Ovary (tissue), 9 donors: ENCODE results near the gene VTA1. TPM values are rescaled to one million over a fixed set of nuclear protein-coding genes. Genes with fewer than 3 reads are reported as not detected.

ENCODE experiments used
- DNase-seq, 5 donors: peaks; one replicate each; pipeline ENCODE4 v3.0.0-alpha.2; 2019 to 2020
- H3K27ac ChIP-seq, 2 donors: fragments of 200-600 bp; one replicate each; pipeline versions ENCODE4 v1.5.1 to v1.8.0; 2019 to 2022
- H3K27me3 ChIP-seq: fragments of 200-600 bp; one replicate; pipeline ENCODE4 v1.8.0; 2022
- H3K36me3 ChIP-seq: fragments of 200-600 bp; sonication (generic); one replicate; pipeline ENCODE4 v1.5.1; 2019
- H3K4me1 ChIP-seq: one replicate; pipeline ENCODE4 v1.8.1; 2013; ENCODE audit warnings: mild to moderate bottlenecking, moderate library complexity; ENCODE audit not compliant: insufficient read depth
- H3K4me3 ChIP-seq: fragments of 200-600 bp; sonication (generic); one replicate; pipeline ENCODE4 v1.5.1; 2017
- H3K9me3 ChIP-seq, 2 donors: fragments of 200-600 bp in 1 of 2; sonication (generic) in 1 of 2; one replicate each; pipeline versions ENCODE4 v1.5.1 to v1.8.1; 2013 to 2019; ENCODE audit warnings: mild to moderate bottlenecking in 1 of 2, moderate library complexity in 1 of 2
- CTCF ChIP-seq, 3 donors: fragments of 450-650 bp in 2 of 3; fragments of 200-600 bp in 1 of 3; IDR thresholded peaks; one replicate each; pipeline versions ENCODE4 v1.5.1 to v1.8.0; 2016 to 2022; ENCODE audit warnings: antibody characterized with exemption in 3 of 3, mild to moderate bottlenecking in 1 of 3
- EP300 ChIP-seq: sonication (generic); formaldehyde crosslinking; IDR thresholded peaks from one replicate; pipeline ENCODE4 v1.6.1; 2017; ENCODE audit warnings: antibody characterized with exemption
- POLR2A ChIP-seq: fragments of 450-650 bp; IDR thresholded peaks from one replicate; pipeline ENCODE4 v1.6.1; 2017; ENCODE audit warnings: antibody characterized with exemption, mild to moderate bottlenecking, moderate library complexity
- WGBS, 3 donors: extraction: QIAGEN DNeasy Blood & Tissue Kit in 1 of 3; methylation state at CpG; one replicate each; pipeline versions ENCODE4 v1.1.5 to v1.1.7; 2013 to 2017; 5-methylcytosine and 5-hydroxymethylcytosine counted together
- intact Hi-C, 4 donors: fragments of 100-400 bp; cut with DNase I; formaldehyde crosslinking; loops; one replicate each; pipeline versions ENCODE4 v1.11.0 to v1.15.1; 2022 to 2023
- polyA plus RNA-seq, 2 donors: library from polyadenylated mRNA; stranded (reverse); fragments of 200-250 nt in 1 of 2; fragments of 350-450 nt in 1 of 2; fragmentation: Illumina TruSeq in 1 of 2; extraction: RNeasy Lipid Tissue Mini Kit (QIAGEN cat#74804) in 1 of 2; gene quantifications; one replicate each; pipeline ENCODE4 v1.2.3, GENCODE V29; 2013 to 2014
- total RNA-seq, 7 donors: library from RNA; depleted of rRNA in 2 of 7; stranded (reverse); fragments of >200 nt in 2 of 7; fragmentation: NEBNext Ultra II Directional in 3 of 7; extraction: Animal tissue kit (Norgen Biotek cat#: 25700) in 3 of 7; gene quantifications; one replicate each; pipeline versions ENCODE4 v1.1.0 to v1.2.4, GENCODE V29; 2016 to 2023
- donor health status: DM: no; HTN: no; CAD: no; lungs with moderate emphysema.
- donor health status: DM: no; HTN: no; CAD: no.
- donor health status: Bipolar disorder and iron deficiency.
- donor health status: DM: yes; HTN: yes; CAD: no.
- donor health status: DM: no; HTN: no; CAD: no.
- donor health status: DM: yes; HTN: yes; CAD: no.

Gene VTA1
- total and polyA plus RNA-seq, 9 donors: 17.6 to 36.9 (median 24.5) TPM

DNA sequence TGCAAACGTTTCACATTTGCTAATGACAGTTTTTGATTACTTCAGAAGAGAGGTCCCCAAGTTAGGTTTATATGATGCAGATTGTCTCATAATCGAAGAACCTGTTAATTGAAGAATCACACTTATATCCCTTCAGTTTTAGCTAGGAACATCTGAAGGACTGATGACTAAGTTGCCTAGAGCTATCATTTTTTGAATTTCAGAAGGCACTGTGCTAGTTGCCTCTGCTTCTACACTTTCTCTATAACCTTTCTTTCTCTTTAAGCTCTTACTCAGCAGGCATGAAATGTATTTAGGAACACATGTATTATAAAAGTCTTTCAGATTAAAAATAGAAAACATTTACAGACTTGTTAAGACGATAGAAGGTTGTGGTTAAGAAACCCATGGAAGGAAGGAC lies 28.7 kb upstream of the VTA1 start:
- intact Hi-C loops: no loop called here
- Histone ChIP-seq H3K9me3 (no peaks in the 10 kb centered on the region), H3K4me1 (no peaks in the 10 kb centered on the region), H3K27me3 (no peaks in the 10 kb centered on the region), H3K36me3 (no peaks in the 10 kb centered on the region), H3K27ac (no peak overlapping the region), H3K4me3 (no peak overlapping the region)
- TF ChIP-seq EP300 (no peak), CTCF (IDR thresholded peaks at IDR 0.05) (no peak), POLR2A (no peak)
- no peak for DNase-seq
- 54 to 71% (median 67%) methylated on average over 3 of the region's 3 CpGs for WGBS, 3 donors

DNA sequence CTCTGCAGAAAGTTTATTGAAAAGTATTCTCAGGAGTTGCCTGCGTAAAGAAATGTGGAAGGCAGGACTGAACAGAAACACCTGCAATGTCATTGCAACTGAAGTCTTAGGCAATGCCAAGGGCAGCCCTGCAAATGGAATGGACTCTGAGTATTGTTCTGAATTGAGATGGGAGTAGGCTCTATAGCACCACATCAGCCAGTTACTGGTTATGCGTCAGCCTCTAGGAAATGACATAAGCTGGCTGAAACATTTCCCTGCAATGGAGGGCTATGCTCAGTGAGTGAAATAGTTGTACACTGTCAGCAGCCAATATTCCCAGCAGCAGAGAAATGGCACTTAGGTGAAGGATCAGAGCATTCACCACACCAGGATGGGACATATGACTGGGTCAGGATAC lies 28.1 kb upstream of the VTA1 start:
- H3K9me3 ChIP-seq: no peaks in the 10 kb centered on the region
- no peaks in the 10 kb centered on the region for H3K4me1 ChIP-seq
- no peak overlapping the region for H3K4me3 ChIP-seq
- no peak overlapping the region for H3K27ac ChIP-seq
- no peak for DNase-seq
- 84 to 95% (median 88%) methylated on average over 2 of the region's 2 CpGs for WGBS, 3 donors
- no peaks in the 10 kb centered on the region for H3K36me3 ChIP-seq
- H3K27me3 ChIP-seq: no peaks in the 10 kb centered on the region
- intact Hi-C loops: no loop called here
- TF ChIP-seq EP300: no peak
- no peak for TF ChIP-seq CTCF (IDR thresholded peaks at IDR 0.05)

GRCh38 chr6:142121342-142121741 lies 25.7 kb upstream of the VTA1 start:
- Histone ChIP-seq H3K27ac (no peak overlapping the region), H3K4me1 (no peaks in the 10 kb centered on the region), H3K27me3 (no peaks in the 10 kb centered on the region), H3K36me3 (no peaks in the 10 kb centered on the region), H3K9me3 (no peaks in the 10 kb centered on the region), H3K4me3 (no peak overlapping the region)
- DNase-seq: no peak
- intact Hi-C loops: no loop called here
- no peak for TF ChIP-seq CTCF (IDR thresholded peaks at IDR 0.05)
- no peak for TF ChIP-seq EP300
- TF ChIP-seq POLR2A: no peak
- WGBS, 3 donors: 75 to 82% (median 75%) methylated on average over 3 of the region's 3 CpGs

DNA sequence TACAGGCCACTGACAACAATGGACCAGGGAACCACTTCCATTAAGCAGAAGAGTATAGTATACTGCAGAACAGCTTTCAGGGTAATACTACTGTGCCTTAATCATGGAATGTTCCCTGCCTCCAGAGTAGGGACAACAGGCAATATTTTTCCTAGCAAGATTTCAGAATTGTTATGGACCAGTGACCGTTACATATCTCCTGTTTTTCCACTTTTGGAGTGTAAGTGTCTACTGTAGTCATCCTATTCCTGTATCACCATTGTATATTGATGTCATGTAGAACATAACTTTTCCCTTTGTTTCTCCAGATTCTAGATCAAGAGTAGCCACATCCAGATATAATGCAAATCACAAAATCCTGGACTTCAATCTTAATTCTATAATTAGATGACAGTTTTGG lies 16.2 kb upstream of the VTA1 start:
- TF ChIP-seq POLR2A (no peak), EP300 (no peak), CTCF (IDR thresholded peaks at IDR 0.05) (no peak)
- no peaks in the 10 kb centered on the region for H3K9me3 ChIP-seq
- 71 to 84% (median 83%) methylated on average over 1 of the region's 1 CpG for WGBS, 3 donors

More for the DNA sequence above, 16.2 kb upstream of the VTA1 start:
- H3K36me3 ChIP-seq: no peaks in the 10 kb centered on the region
- no peak for DNase-seq
- no peaks in the 10 kb centered on the region for H3K4me1 ChIP-seq
- no peak overlapping the region for H3K27ac ChIP-seq
- no peaks in the 10 kb centered on the region for H3K27me3 ChIP-seq
- H3K4me3 ChIP-seq: no peak overlapping the region
- intact Hi-C loops: loop anchor here in 1 of 4 donors (10.0 kb wide), 1 partner anchor 1886 kb away; no protein-coding TSS in a partner anchor
